Stimulated activated CD4-positive, alpha-beta T cell treated with anti-CD3 and anti-CD28 coated beads, Interleukin-4, amount 100 ng/mL, for 48 hours (primary cell): ENCODE results near the gene AQP5.

Experiments
- DNase-seq, 2 donors: peaks; one replicate each; pipeline ENCODE4 v3.0.0-alpha.2; 2020; ENCODE audit warnings: low read depth in 2 of 2

Gene AQP5

GRCh38 chr12:49950273-49951251, 11.1 kb upstream of the AQP5 start, which contains the start of gene AQP2:
Gene AQP2, plus strand, starts transcription at chr12:49950737. Its CDS starts 94 bp downstream, at chr12:49950831.
- no peak for DNase-seq

- DNase-seq, result no peak
Measured at GRCh38 chr12:49951411-49952240, 10.0 kb upstream of the AQP5 start.

GRCh38 chr12:49952391-49953055, 9.1 kb upstream of the AQP5 start:
- no peak for DNase-seq

GRCh38 chr12:49953151-49953550, 8.5 kb upstream of the AQP5 start:
- DNase-seq, result no peak

GRCh38 chr12:49953961-49954846, 7.5 kb upstream of the AQP5 start:
- DNase-seq, result no peak

- DNase-seq, result no peak
Measured at GRCh38 chr12:49954863-49955830, 6.5 kb upstream of the AQP5 start.

- DNase-seq, result no peak
Measured at GRCh38 chr12:49955899-49956662, 5.6 kb upstream of the AQP5 start.

GRCh38 chr12:49956663-49957569, 4.8 kb upstream of the AQP5 start:
- no peak for DNase-seq

GRCh38 chr12:49957570-49957967, 4.1 kb upstream of the AQP5 start:
- no peak for DNase-seq

- no peak for DNase-seq
Measured at GRCh38 chr12:49959685-49960473, 1.8 kb upstream of the AQP5 start.

- DNase-seq, result no peak
Measured at GRCh38 chr12:49960474-49961110, 1.1 kb upstream of the AQP5 start.

GRCh38 chr12:49961993-49962764, 507 bp downstream of the AQP5 start:
- no peak for DNase-seq

GRCh38 chr12:49962861-49963765, 1.4 kb downstream of the AQP5 start:
- no peak for DNase-seq

GRCh38 chr12:49963976-49964815, 2.5 kb downstream of the AQP5 start:
- DNase-seq, result no peak
